ENCODE data around the gene MAPK7.

MAPK7 gene

GRCh38 chr17:19378416-19379360, at the start of gene MAPK7:
MAPK7 (plus strand) TSS chr17:19378498; CDS start chr17:19378901, 403 bp downstream.
- peak; percentile 35 for DNase-seq (ENCODE audit: low read depth, low spot score)

GRCh38 chr17:19329136-19329535, 49.2 kb upstream of the MAPK7 start:
- DNase-seq (ENCODE audit: low read depth, low spot score), result no peak

GRCh38 chr17:19329839-19330238, 48.5 kb upstream of the MAPK7 start:
- DNase-seq (ENCODE audit: low read depth, low spot score), result no peak

- no peak for DNase-seq (ENCODE audit: low read depth, low spot score)
Measured at GRCh38 chr17:19330271-19330670, 48.0 kb upstream of the MAPK7 start.

GRCh38 chr17:19331134-19331533, 47.2 kb upstream of the MAPK7 start:
- peak; percentile 89 for DNase-seq (ENCODE audit: low read depth, low spot score)

- DNase-seq (ENCODE audit: low read depth, low spot score), result no peak
Measured at GRCh38 chr17:19331543-19332245, 46.6 kb upstream of the MAPK7 start.

GRCh38 chr17:19332371-19333131, 45.7 kb upstream of the MAPK7 start:
- DNase-seq (ENCODE audit: low read depth, low spot score), result no peak

GRCh38 chr17:19333132-19333440, 45.2 kb upstream of the MAPK7 start:
- DNase-seq (ENCODE audit: low read depth, low spot score), result no peak

GRCh38 chr17:19333736-19334290, 44.5 kb upstream of the MAPK7 start:
- no peak for DNase-seq (ENCODE audit: low read depth, low spot score)

GRCh38 chr17:19334331-19334730, 44.0 kb upstream of the MAPK7 start:
- DNase-seq (ENCODE audit: low read depth, low spot score), result no peak

GRCh38 chr17:19335951-19336631, 42.2 kb upstream of the MAPK7 start:
- no peak for DNase-seq (ENCODE audit: low read depth, low spot score)

GRCh38 chr17:19336938-19337711, 41.2 kb upstream of the MAPK7 start:
- DNase-seq (ENCODE audit: low read depth, low spot score), result peak; percentile 55

GRCh38 chr17:19337712-19338023, 40.6 kb upstream of the MAPK7 start:
- no peak for DNase-seq (ENCODE audit: low read depth, low spot score)

GRCh38 chr17:19338031-19338990, 40.0 kb upstream of the MAPK7 start:
- peak; percentile 54 for DNase-seq (ENCODE audit: low read depth, low spot score)

- DNase-seq (ENCODE audit: low read depth, low spot score), result no peak
Measured at GRCh38 chr17:19339341-19339815, 38.9 kb upstream of the MAPK7 start.

- no peak for DNase-seq (ENCODE audit: low read depth, low spot score)
Measured at GRCh38 chr17:19341211-19341631, 37.1 kb upstream of the MAPK7 start.

GRCh38 chr17:19341641-19342610, 36.4 kb upstream of the MAPK7 start:
- peak; percentile 55 for DNase-seq (ENCODE audit: low read depth, low spot score)

- DNase-seq (ENCODE audit: low read depth, low spot score), result no peak
Measured at GRCh38 chr17:19342611-19343255, 35.6 kb upstream of the MAPK7 start.
